Measurements from ENCODE around the gene LSM14A. TPM values are rescaled to one million over a fixed set of nuclear protein-coding genes. Genes with fewer than 3 reads are reported as not detected.

LSM14A gene
- total and polyA plus RNA-seq, 2 of the 13 experiments (the other 11 are each of a cell fraction or from before 2014, with no cell fraction given), result 77.0 to 83.6 TPM

DNA sequence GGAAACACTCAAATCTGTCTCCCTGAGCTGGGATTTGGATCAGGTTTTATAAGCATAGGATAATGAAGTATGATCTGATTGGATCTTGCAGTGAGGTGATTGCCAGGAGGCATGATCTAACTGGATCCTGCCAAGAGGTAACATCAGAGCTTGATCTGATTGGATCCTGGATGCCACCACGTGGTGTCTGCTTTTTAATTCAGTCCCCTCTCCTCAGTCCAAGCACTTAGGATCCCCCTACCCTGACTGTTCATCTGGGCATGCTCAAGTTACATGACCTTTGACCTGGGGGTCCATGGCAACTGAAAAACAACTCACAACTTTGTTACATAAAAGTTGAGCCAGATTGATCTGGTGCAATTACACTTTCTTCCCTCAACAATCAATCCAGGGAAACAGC, 47.5 kb upstream of the LSM14A start:
- FAIRE-seq (no peak), DNase-seq (ENCODE audit: low spot score) (peak; percentile 24), ATAC-seq (no peak)
- Histone ChIP-seq H4K20me1 (ENCODE audit: insufficient read depth, low read length) (no peaks in the 10 kb centered on the region), H3K36me3 (replicated peaks in 1 of 2; ENCODE audit: control insufficient read depth in 1 of 2, insufficient read depth in 2 of 2, low read length in 2 of 2) (no peaks in the 10 kb centered on the region), H3K9me3 (ENCODE audit: low read length) (no peaks in the 10 kb centered on the region), H3K27me3 (ENCODE audit: control insufficient read depth in 1 of 2, insufficient read depth in 2 of 2, low read length in 2 of 2) (peaks cover 0 to 5% of the 10 kb centered on the region in 2 experiments; a peak in 1 of 5 replicates), H3K4me1 (ENCODE audit: insufficient read depth, low read length) (peaks cover 15% of the 10 kb centered on the region; the same call in 1 of the 2 replicates), H3K4me2 (ENCODE audit: low read depth, low read length) (no peak overlapping the region), H3K4me3 (replicated peaks in 1 of 3; ENCODE audit: insufficient read depth in 1 of 3, low read depth in 2 of 3, low read length in 3 of 3) (no peak overlapping the region), H2AFZ (ENCODE audit: low read length) (no peak overlapping the region), H3K27ac (ENCODE audit: extremely low read length, insufficient read depth, low read length) (no peak overlapping the region), H3K79me2 (ENCODE audit: insufficient read depth, low read length) (no peaks in the 10 kb centered on the region), H3K9ac (ENCODE audit: insufficient read depth, low read depth, low read length) (no peak overlapping the region)
- TF ChIP-seq, protein P1, sequence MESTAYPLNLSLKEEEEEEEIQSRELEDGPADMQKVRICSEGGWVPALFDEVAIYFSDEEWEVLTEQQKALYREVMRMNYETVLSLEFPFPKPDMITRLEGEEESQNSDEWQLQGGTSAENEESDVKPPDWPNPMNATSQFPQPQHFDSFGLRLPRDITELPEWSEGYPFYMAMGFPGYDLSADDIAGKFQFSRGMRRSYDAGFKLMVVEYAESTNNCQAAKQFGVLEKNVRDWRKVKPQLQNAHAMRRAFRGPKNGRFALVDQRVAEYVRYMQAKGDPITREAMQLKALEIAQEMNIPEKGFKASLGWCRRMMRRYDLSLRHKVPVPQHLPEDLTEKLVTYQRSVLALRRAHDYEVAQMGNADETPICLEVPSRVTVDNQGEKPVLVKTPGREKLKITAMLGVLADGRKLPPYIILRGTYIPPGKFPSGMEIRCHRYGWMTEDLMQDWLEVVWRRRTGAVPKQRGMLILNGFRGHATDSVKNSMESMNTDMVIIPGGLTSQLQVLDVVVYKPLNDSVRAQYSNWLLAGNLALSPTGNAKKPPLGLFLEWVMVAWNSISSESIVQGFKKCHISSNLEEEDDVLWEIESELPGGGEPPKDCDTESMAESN (CRISPR knock-in tag; conservative IDR thresholded peaks at IDR 0.05), result no peak
- TF ChIP-seq REL (CRISPR knock-in tag; conservative IDR thresholded peaks at IDR 0.05) (no peak), ZNF879 (CRISPR knock-in tag; IDR thresholded peaks at IDR 0.05) (no peak), NR2F6 (IDR thresholded peaks at IDR 0.05) (peak; percentile 17; the same call in 1 of the 2 replicates), NR2F6 (CRISPR knock-in tag; IDR thresholded peaks at IDR 0.05) (no peak)
- ChIA-PET CTCF (ENCODE audit: low intra/inter-chr PET ratio, low total read pairs) (no interaction called here), POLR2A (no interaction called here)
- in situ Hi-C loops (cut with HindIII; ENCODE audit: extremely low pct_ligation_motif_present, low pct_unique_long_range_greater_than_20kb), result no loop called here
- BruUV-seq (replicated peaks), result no TSS peak
- intact Hi-C loops (cut with micrococcal nuclease; ENCODE audit: unreplicated experiment), result no loop called here
- 0% methylated on average over 1 of the region's 1 CpG for WGBS (ENCODE audit: low lambda C conversion rate)

DNA sequence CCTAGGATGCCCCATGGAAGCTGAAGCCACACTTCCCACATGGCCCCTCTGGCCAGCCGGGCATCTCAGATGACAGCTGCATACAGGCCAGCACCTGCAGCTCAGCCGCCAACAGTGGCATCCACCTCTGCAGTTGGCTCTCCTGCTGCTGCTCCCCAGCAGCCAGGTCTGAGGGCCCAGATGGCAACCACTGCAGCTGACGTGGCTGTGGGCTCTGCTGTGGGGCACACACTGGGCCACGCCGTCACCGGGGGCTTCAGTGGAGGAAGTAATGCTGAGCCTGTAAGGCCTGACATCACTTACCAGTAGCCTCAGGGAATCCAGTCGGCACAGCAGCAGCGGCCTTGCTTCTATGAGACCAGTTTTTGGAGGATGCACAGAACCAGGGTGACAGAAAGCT, 45.3 kb upstream of the LSM14A start:
- no peaks in the 10 kb centered on the region for H3K9me3 ChIP-seq (ENCODE audit: low read length)
- no peak overlapping the region for H3K4me3 ChIP-seq (replicated peaks in 1 of 3; ENCODE audit: insufficient read depth in 1 of 3, low read depth in 2 of 3, low read length in 3 of 3)
- FAIRE-seq, result no peak
- H3K4me1 ChIP-seq (ENCODE audit: insufficient read depth, low read length), result peaks cover 15% of the 10 kb centered on the region; the same call in 1 of the 2 replicates
- no peak for ATAC-seq
- no peaks in the 10 kb centered on the region for H3K79me2 ChIP-seq (ENCODE audit: insufficient read depth, low read length)
- H3K9ac ChIP-seq (ENCODE audit: insufficient read depth, low read depth, low read length), result no peak overlapping the region
- no peaks in the 10 kb centered on the region for H4K20me1 ChIP-seq (ENCODE audit: insufficient read depth, low read length)
- no peak for DNase-seq (ENCODE audit: low spot score)
- no peaks in the 10 kb centered on the region; a peak in 1 of 5 replicates for H3K27me3 ChIP-seq (ENCODE audit: control insufficient read depth in 1 of 2, insufficient read depth in 2 of 2, low read length in 2 of 2)
- in situ Hi-C loops (cut with HindIII; ENCODE audit: extremely low pct_ligation_motif_present, low pct_unique_long_range_greater_than_20kb), result no loop called here
- POLR2A ChIA-PET, result no interaction called here
- H3K4me2 ChIP-seq (ENCODE audit: low read depth, low read length), result no peak overlapping the region
- no TSS peak for BruUV-seq (replicated peaks)
- no peak overlapping the region for H3K27ac ChIP-seq (ENCODE audit: extremely low read length, insufficient read depth, low read length)
- intact Hi-C loops (cut with micrococcal nuclease; ENCODE audit: unreplicated experiment), result no loop called here
- no peak overlapping the region for H2AFZ ChIP-seq (ENCODE audit: low read length)
- CTCF ChIA-PET (ENCODE audit: low intra/inter-chr PET ratio, low total read pairs), result no interaction called here
- WGBS (ENCODE audit: low lambda C conversion rate), result 44% methylated on average over 3 of the region's 8 CpGs
- no peaks in the 10 kb centered on the region for H3K36me3 ChIP-seq (replicated peaks in 1 of 2; ENCODE audit: control insufficient read depth in 1 of 2, insufficient read depth in 2 of 2, low read length in 2 of 2)
- TF ChIP-seq, protein P2, sequence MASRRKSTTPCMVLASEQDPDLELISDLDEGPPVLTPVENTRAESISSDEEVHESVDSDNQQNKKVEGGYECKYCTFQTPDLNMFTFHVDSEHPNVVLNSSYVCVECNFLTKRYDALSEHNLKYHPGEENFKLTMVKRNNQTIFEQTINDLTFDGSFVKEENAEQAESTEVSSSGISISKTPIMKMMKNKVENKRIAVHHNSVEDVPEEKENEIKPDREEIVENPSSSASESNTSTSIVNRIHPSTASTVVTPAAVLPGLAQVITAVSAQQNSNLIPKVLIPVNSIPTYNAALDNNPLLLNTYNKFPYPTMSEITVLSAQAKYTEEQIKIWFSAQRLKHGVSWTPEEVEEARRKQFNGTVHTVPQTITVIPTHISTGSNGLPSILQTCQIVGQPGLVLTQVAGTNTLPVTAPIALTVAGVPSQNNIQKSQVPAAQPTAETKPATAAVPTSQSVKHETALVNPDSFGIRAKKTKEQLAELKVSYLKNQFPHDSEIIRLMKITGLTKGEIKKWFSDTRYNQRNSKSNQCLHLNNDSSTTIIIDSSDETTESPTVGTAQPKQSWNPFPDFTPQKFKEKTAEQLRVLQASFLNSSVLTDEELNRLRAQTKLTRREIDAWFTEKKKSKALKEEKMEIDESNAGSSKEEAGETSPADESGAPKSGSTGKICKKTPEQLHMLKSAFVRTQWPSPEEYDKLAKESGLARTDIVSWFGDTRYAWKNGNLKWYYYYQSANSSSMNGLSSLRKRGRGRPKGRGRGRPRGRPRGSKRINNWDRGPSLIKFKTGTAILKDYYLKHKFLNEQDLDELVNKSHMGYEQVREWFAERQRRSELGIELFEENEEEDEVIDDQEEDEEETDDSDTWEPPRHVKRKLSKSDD (CRISPR knock-in tag; IDR thresholded peaks at IDR 0.05; ENCODE audit: low read depth), result no peak
- TF ChIP-seq, protein P3, sequence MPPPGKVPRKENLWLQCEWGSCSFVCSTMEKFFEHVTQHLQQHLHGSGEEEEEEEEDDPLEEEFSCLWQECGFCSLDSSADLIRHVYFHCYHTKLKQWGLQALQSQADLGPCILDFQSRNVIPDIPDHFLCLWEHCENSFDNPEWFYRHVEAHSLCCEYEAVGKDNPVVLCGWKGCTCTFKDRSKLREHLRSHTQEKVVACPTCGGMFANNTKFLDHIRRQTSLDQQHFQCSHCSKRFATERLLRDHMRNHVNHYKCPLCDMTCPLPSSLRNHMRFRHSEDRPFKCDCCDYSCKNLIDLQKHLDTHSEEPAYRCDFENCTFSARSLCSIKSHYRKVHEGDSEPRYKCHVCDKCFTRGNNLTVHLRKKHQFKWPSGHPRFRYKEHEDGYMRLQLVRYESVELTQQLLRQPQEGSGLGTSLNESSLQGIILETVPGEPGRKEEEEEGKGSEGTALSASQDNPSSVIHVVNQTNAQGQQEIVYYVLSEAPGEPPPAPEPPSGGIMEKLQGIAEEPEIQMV (CRISPR knock-in tag; IDR thresholded peaks at IDR 0.05; ENCODE audit: low read depth), result no peak
- TF ChIP-seq, protein P4, sequence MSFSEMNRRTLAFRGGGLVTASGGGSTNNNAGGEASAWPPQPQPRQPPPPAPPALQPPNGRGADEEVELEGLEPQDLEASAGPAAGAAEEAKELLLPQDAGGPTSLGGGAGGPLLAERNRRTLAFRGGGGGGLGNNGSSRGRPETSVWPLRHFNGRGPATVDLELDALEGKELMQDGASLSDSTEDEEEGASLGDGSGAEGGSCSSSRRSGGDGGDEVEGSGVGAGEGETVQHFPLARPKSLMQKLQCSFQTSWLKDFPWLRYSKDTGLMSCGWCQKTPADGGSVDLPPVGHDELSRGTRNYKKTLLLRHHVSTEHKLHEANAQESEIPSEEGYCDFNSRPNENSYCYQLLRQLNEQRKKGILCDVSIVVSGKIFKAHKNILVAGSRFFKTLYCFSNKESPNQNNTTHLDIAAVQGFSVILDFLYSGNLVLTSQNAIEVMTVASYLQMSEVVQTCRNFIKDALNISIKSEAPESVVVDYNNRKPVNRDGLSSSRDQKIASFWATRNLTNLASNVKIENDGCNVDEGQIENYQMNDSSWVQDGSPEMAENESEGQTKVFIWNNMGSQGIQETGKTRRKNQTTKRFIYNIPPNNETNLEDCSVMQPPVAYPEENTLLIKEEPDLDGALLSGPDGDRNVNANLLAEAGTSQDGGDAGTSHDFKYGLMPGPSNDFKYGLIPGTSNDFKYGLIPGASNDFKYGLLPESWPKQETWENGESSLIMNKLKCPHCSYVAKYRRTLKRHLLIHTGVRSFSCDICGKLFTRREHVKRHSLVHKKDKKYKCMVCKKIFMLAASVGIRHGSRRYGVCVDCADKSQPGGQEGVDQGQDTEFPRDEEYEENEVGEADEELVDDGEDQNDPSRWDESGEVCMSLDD (CRISPR knock-in tag; IDR thresholded peaks at IDR 0.05; ENCODE audit: borderline replicate concordance), result no peak
